Uterus (tissue), 2 donors: ENCODE data around the gene SLC25A21.

Experiments
- CTCF ChIP-seq, 4 experiments: fragments of 200-600 bp in 2 of 4; fragments of 450-650 bp in 2 of 4; sonication (generic) in 2 of 4; IDR thresholded peaks; one replicate each; pipeline ENCODE4 v1.5.1; 2016 to 2019; ENCODE audit warnings: antibody characterized with exemption in 4 of 4, mild to moderate bottlenecking in 2 of 4, moderate library complexity in 1 of 4
- POLR2A ChIP-seq, 2 donors: fragments of 450-650 bp; IDR thresholded peaks; one replicate each; pipeline ENCODE4 v1.6.1; 2016; ENCODE audit warnings: antibody characterized with exemption in 2 of 2, mild to moderate bottlenecking in 1 of 2, moderate library complexity in 1 of 2

DNA sequence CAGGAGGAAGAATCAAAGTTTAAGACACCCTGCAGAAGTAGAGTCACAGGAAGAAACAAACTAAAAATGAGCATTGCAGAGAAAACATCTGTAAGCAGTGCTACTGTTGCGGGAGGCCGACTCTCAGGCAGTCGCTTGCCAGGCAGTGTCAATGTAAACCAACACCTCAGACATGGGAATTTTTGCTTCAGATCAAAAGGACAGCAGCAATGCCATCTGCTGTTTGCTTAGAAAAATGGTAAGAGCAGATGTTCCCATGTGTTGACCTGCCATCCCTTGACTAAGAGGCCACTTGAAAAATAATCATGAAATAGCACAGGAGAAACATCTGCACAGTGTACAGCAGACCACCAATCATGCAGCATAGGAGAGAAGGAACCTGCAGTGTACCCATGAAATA, 196.6 kb downstream of the SLC25A21 start:
- no peak for TF ChIP-seq POLR2A (IDR thresholded peaks at IDR 0.05)
- no peak for TF ChIP-seq CTCF (IDR thresholded peaks at IDR 0.05)
